Spinal cord (tissue), 10 donors: ENCODE measurements around the gene ATP2C2. TPM values are rescaled to one million over a fixed set of nuclear protein-coding genes. Genes with fewer than 3 reads are reported as not detected.

Source experiments
- DNase-seq, 6 donors: peaks; one replicate each; pipeline versions ENCODE4 v3.0.0 to v3.0.0-alpha.2; 2013 to 2015; ENCODE audit warnings: low spot score in 6 of 6, low read depth in 4 of 6
- H3K27ac ChIP-seq: one replicate; pipeline ENCODE4 v1.5.1; 2013; ENCODE audit warnings: low read depth, low read length, control low read depth
- H3K27me3 ChIP-seq: one replicate; pipeline ENCODE4 v1.6.1; 2013; ENCODE audit warnings: low read length; ENCODE audit not compliant: control insufficient read depth, insufficient read depth
- H3K36me3 ChIP-seq: one replicate; pipeline ENCODE4 v1.6.1; 2013; ENCODE audit warnings: low read length; ENCODE audit not compliant: control insufficient read depth, insufficient read depth
- H3K4me1 ChIP-seq: one replicate; pipeline ENCODE4 v1.6.1; 2013; ENCODE audit warnings: low read length; ENCODE audit not compliant: control insufficient read depth, insufficient read depth
- H3K4me3 ChIP-seq: one replicate; pipeline ENCODE4 v1.5.1; 2013; ENCODE audit warnings: low read depth, low read length, control low read depth
- H3K9me3 ChIP-seq: one replicate; pipeline ENCODE4 v1.6.1; 2013; ENCODE audit warnings: low read length; ENCODE audit not compliant: control insufficient read depth, insufficient read depth
- WGBS: methylation state at CpG from one replicate; pipeline ENCODE4 v1.1.5; 2013; ENCODE audit warnings: missing lambda C conversion rate; ENCODE audit not compliant: insufficient coverage; 5-methylcytosine and 5-hydroxymethylcytosine counted together
- polyA plus RNA-seq, 2 donors: library from polyadenylated mRNA; unstranded; fragments of 120-200 nt; gene quantifications; one replicate each; pipeline ENCODE4 v1.2.1, GENCODE V29; 2013; ENCODE audit not compliant: insufficient read length in 2 of 2
- total RNA-seq, 2 donors: library from RNA; depleted of rRNA in 1 of 2; stranded (reverse); fragments of 120-200 nt in 1 of 2; fragments of >200 nt in 1 of 2; gene quantifications; one replicate each; pipeline versions ENCODE4 v1.2.3 to v1.2.4, GENCODE V29; 2013 to 2014
- donor health status: healthy.

Gene ATP2C2
- total and polyA plus RNA-seq, 4 donors: 1.4 to 4.2 (median 2.7) TPM

- H3K4me1 ChIP-seq: no peaks in the 10 kb centered on the region
- H3K4me3 ChIP-seq: no peak overlapping the region
- H3K36me3 ChIP-seq: peaks cover 3% of the 10 kb centered on the region
- no peaks in the 10 kb centered on the region for H3K9me3 ChIP-seq
- DNase-seq: no peak
- 100% methylated on average over 2 of the region's 7 CpGs for WGBS
- H3K27me3 ChIP-seq: no peaks in the 10 kb centered on the region
- H3K27ac ChIP-seq: no peak overlapping the region
Observed at GRCh38 chr16:84471316-84471715, 103.0 kb downstream of the ATP2C2 start.

GRCh38 chr16:84471966-84472365 is 103.6 kb downstream of the ATP2C2 start:
- Histone ChIP-seq H3K36me3 (peaks cover 3% of the 10 kb centered on the region), H3K9me3 (no peaks in the 10 kb centered on the region), H3K4me1 (no peaks in the 10 kb centered on the region), H3K27ac (no peak overlapping the region), H3K27me3 (no peaks in the 10 kb centered on the region), H3K4me3 (no peak overlapping the region)
- DNase-seq: no peak
- WGBS: 96% methylated on average over 4 of the region's 4 CpGs

- WGBS: 61% methylated on average over 3 of the region's 8 CpGs
- no peak overlapping the region for H3K27ac ChIP-seq
- peaks cover 19% of the 10 kb centered on the region for H3K36me3 ChIP-seq
- DNase-seq: no peak
- no peaks in the 10 kb centered on the region for H3K27me3 ChIP-seq
- H3K4me1 ChIP-seq: peaks cover 7% of the 10 kb centered on the region
- no peaks in the 10 kb centered on the region for H3K9me3 ChIP-seq
- H3K4me3 ChIP-seq: no peak overlapping the region
Observed at GRCh38 chr16:84475643-84476240, 107.4 kb downstream of the ATP2C2 start.

GRCh38 chr16:84476401-84476800 is 108.1 kb downstream of the ATP2C2 start:
- Histone ChIP-seq H3K9me3 (no peaks in the 10 kb centered on the region), H3K36me3 (peaks cover 23% of the 10 kb centered on the region), H3K4me3 (no peak overlapping the region), H3K27me3 (no peaks in the 10 kb centered on the region), H3K4me1 (peaks cover 13% of the 10 kb centered on the region), H3K27ac (no peak overlapping the region)
- DNase-seq: no peak
- WGBS: 79% methylated on average over 7 of the region's 8 CpGs

- no peak overlapping the region for H3K27ac ChIP-seq
- no peak for DNase-seq
Observed at GRCh38 chr16:84477661-84478060, 109.3 kb downstream of the ATP2C2 start.

GRCh38 chr16:84478172-84478947 is 110.0 kb downstream of the ATP2C2 start:
- peaks cover 32% of the 10 kb centered on the region for H3K4me1 ChIP-seq
- H3K4me3 ChIP-seq: no peak overlapping the region
- 81% methylated on average over 8 of the region's 13 CpGs for WGBS
- peaks cover 41% of the 10 kb centered on the region for H3K36me3 ChIP-seq
- H3K9me3 ChIP-seq: no peaks in the 10 kb centered on the region
- no peak overlapping the region for H3K27ac ChIP-seq
- no peaks in the 10 kb centered on the region for H3K27me3 ChIP-seq
- DNase-seq: peak in 1 of 6 donors; percentile 76

More at GRCh38 chr16:84477661-84478060, 109.3 kb downstream of the ATP2C2 start:
- H3K36me3 ChIP-seq: peaks cover 34% of the 10 kb centered on the region
- H3K9me3 ChIP-seq: no peaks in the 10 kb centered on the region
- no peaks in the 10 kb centered on the region for H3K27me3 ChIP-seq
- no peak overlapping the region for H3K4me3 ChIP-seq
- WGBS: 69% methylated on average over 6 of the region's 7 CpGs
- peaks cover 25% of the 10 kb centered on the region for H3K4me1 ChIP-seq

GRCh38 chr16:84479716-84480450 is 111.5 kb downstream of the ATP2C2 start:
- Histone ChIP-seq H3K4me3 (no peak overlapping the region), H3K4me1 (peaks cover 42% of the 10 kb centered on the region), H3K27me3 (no peaks in the 10 kb centered on the region), H3K27ac (no peak overlapping the region), H3K9me3 (no peaks in the 10 kb centered on the region), H3K36me3 (peaks cover 52% of the 10 kb centered on the region)
- WGBS: 94% methylated on average over 14 of the region's 16 CpGs
- no peak for DNase-seq

- WGBS: 95% methylated on average over 22 of the region's 26 CpGs
- Histone ChIP-seq H3K4me1 (peaks cover 46% of the 10 kb centered on the region), H3K27ac (peak overlapping the region; percentile 71), H3K36me3 (peaks cover 63% of the 10 kb centered on the region), H3K9me3 (no peaks in the 10 kb centered on the region), H3K4me3 (no peak overlapping the region), H3K27me3 (no peaks in the 10 kb centered on the region)
- no peak for DNase-seq
Observed at GRCh38 chr16:84481051-84481735, 112.9 kb downstream of the ATP2C2 start.
